Uterus (tissue), 4 donors: ENCODE measurements around the gene IL5RA. TPM values are rescaled to one million over a fixed set of nuclear protein-coding genes. Genes with fewer than 3 reads are reported as not detected.

Source experiments
- DNase-seq, 2 donors: peaks; one replicate each; pipeline ENCODE4 v3.0.0-alpha.2; 2019 to 2020
- H3K27ac ChIP-seq, 2 donors: fragments of 200-600 bp; sonication (generic); 1 replicate in 1 of 2; 2 replicates in 1 of 2; pipeline ENCODE4 v1.5.1; 2016 to 2018
- H3K27me3 ChIP-seq, 2 donors: fragments of 200-600 bp; sonication (generic); one replicate each; pipeline ENCODE4 v1.5.1; 2018 to 2019; ENCODE audit warnings: control low read depth in 1 of 2
- H3K36me3 ChIP-seq, 2 donors: fragments of 200-600 bp; sonication (generic); one replicate each; pipeline ENCODE4 v1.5.1; 2019; ENCODE audit warnings: control low read depth in 1 of 2
- H3K4me1 ChIP-seq, 2 donors: fragments of 200-600 bp; sonication (generic); one replicate each; pipeline ENCODE4 v1.5.1; 2018 to 2019; ENCODE audit warnings: control low read depth in 1 of 2
- H3K4me3 ChIP-seq, 2 donors: fragments of 200-600 bp; sonication (generic); 1 replicate in 1 of 2; 2 replicates in 1 of 2; pipeline ENCODE4 v1.5.1; 2018 to 2019; ENCODE audit warnings: mild to moderate bottlenecking in 1 of 2
- H3K9me3 ChIP-seq, 2 donors: fragments of 200-600 bp; sonication (generic); one replicate each; pipeline ENCODE4 v1.5.1; 2019; ENCODE audit warnings: control low read depth in 1 of 2
- POLR2A ChIP-seq, 2 donors: fragments of 450-650 bp; IDR thresholded peaks; one replicate each; pipeline ENCODE4 v1.6.1; 2016; ENCODE audit warnings: antibody characterized with exemption in 2 of 2, mild to moderate bottlenecking in 1 of 2, moderate library complexity in 1 of 2
- intact Hi-C: fragments of 100-400 bp; cut with DNase I; formaldehyde crosslinking; loops from one replicate; pipeline ENCODE4 v1.15.1; 2023; ENCODE audit warnings: low total_unique reads
- total RNA-seq, 4 donors: library from RNA; depleted of rRNA in 3 of 4; stranded (reverse); fragments of >200 nt in 3 of 4; gene quantifications; one replicate each; pipeline versions ENCODE4 v1.1.0 to v1.2.4, GENCODE V29; 2014 to 2023
- TF ChIP-seq, protein P1 (sequence below), 4 experiments: fragments of 200-600 bp in 2 of 4; fragments of 450-650 bp in 2 of 4; sonication (generic) in 2 of 4; IDR thresholded peaks; one replicate each; pipeline ENCODE4 v1.5.1; 2016 to 2019; ENCODE audit warnings: antibody characterized with exemption in 4 of 4, mild to moderate bottlenecking in 2 of 4, moderate library complexity in 1 of 4
- donor health status: DM: yes; HTN: yes; CAD: no.

Gene IL5RA
- total RNA-seq, 4 donors from 2014 or later = under 0.01 to 3.6 (median 0.64) TPM; not detected in 1

DNA sequence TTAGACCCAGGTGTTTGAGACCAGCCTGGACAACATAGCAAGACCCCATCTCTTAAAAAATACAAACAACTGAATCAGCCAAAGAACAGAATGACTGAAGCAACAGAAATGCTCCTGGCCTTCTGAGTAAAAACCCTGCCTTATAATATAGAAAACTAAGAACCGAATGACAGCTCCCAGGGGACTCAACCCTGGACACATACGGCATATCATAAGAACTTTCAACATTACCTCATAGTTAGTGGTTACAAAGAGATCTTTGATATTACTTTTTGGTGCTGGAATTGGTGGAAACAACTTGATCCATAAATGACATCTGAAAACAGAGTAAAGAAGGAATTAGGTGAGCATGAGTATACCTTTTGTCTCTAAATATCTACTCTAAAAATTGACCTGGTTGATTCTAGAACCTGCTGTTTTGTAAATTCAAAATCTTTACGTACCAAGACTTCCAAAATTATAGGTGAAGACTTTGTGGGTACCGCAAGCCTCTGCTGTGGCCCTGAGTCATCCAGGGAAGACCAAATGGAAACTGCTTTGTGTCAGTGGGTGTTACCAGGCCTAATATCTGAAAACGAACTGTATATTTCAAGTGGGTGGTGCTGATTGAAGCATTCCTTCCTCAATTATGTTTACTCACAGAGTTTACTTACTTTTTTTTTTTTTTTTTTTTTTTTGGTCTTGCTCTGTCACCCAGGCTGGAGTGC lies 35.5 kb downstream of the IL5RA start:
- H3K27me3 ChIP-seq = no peaks in the 10 kb centered on the region
- H3K4me3 ChIP-seq = no peak overlapping the region
- intact Hi-C loops = no loop called here
- no peak for DNase-seq
- no peaks in the 10 kb centered on the region for H3K4me1 ChIP-seq
- no peak overlapping the region for H3K27ac ChIP-seq
- H3K36me3 ChIP-seq = no peaks in the 10 kb centered on the region
- TF ChIP-seq, protein P1, sequence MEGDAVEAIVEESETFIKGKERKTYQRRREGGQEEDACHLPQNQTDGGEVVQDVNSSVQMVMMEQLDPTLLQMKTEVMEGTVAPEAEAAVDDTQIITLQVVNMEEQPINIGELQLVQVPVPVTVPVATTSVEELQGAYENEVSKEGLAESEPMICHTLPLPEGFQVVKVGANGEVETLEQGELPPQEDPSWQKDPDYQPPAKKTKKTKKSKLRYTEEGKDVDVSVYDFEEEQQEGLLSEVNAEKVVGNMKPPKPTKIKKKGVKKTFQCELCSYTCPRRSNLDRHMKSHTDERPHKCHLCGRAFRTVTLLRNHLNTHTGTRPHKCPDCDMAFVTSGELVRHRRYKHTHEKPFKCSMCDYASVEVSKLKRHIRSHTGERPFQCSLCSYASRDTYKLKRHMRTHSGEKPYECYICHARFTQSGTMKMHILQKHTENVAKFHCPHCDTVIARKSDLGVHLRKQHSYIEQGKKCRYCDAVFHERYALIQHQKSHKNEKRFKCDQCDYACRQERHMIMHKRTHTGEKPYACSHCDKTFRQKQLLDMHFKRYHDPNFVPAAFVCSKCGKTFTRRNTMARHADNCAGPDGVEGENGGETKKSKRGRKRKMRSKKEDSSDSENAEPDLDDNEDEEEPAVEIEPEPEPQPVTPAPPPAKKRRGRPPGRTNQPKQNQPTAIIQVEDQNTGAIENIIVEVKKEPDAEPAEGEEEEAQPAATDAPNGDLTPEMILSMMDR (IDR thresholded peaks at IDR 0.05) = no peak
- TF ChIP-seq POLR2A (IDR thresholded peaks at IDR 0.05) = no peak
- H3K9me3 ChIP-seq = no peaks in the 10 kb centered on the region

DNA sequence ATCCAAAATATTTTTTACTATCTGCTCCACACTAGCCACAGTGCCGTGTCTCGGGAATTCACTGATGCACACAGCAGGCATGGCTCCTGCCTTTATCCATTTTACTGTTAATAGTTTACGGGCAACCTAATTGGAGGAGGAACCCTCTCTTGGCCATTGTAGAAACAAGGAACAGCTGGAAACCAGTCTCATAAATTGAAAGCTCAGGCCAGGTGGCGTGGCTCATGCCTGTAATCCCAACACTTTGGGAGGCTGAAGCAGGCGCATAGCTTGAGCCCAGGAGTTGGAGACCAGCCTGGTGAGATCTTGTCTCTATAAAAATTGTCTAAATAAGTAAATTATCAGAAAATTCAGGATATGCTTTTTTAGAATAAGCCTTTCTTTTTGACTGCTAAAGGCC lies 39.0 kb downstream of the IL5RA start:
- Histone ChIP-seq H3K4me1 (no peaks in the 10 kb centered on the region), H3K27ac (no peak overlapping the region), H3K36me3 (no peaks in the 10 kb centered on the region), H3K9me3 (no peaks in the 10 kb centered on the region), H3K27me3 (no peaks in the 10 kb centered on the region), H3K4me3 (no peak overlapping the region)
- TF ChIP-seq POLR2A (IDR thresholded peaks at IDR 0.05) = no peak
- TF ChIP-seq, protein P1 (IDR thresholded peaks at IDR 0.05) = no peak
- intact Hi-C loops = no loop called here
- no peak for DNase-seq

DNA sequence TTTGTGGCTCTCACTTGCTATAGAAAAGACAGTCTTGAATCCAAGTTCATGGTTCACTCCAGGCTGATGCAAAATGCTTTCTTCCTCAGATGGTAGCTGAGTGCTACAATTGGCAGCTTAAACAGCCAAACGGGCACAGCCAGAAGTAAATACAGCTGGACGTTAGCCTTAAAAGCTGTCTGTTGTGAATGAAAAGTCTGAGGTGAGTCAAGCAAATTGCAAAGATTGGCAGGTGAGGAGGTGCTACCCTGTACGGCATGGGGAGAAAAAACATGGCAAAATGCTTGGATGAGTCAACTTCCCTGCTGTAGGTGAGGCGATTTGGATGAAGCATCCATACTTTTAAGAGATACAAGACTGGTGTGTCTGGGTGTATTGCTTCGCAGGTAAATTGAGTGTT lies 40.5 kb downstream of the IL5RA start:
- no peak overlapping the region for H3K27ac ChIP-seq
- intact Hi-C loops = no loop called here
- H3K36me3 ChIP-seq = no peaks in the 10 kb centered on the region
- TF ChIP-seq POLR2A (IDR thresholded peaks at IDR 0.05) = no peak
- TF ChIP-seq, protein P1 (IDR thresholded peaks at IDR 0.05) = no peak
- H3K9me3 ChIP-seq = no peaks in the 10 kb centered on the region
- no peaks in the 10 kb centered on the region for H3K4me1 ChIP-seq
- no peak for DNase-seq
- H3K4me3 ChIP-seq = no peak overlapping the region
- H3K27me3 ChIP-seq = no peaks in the 10 kb centered on the region

DNA sequence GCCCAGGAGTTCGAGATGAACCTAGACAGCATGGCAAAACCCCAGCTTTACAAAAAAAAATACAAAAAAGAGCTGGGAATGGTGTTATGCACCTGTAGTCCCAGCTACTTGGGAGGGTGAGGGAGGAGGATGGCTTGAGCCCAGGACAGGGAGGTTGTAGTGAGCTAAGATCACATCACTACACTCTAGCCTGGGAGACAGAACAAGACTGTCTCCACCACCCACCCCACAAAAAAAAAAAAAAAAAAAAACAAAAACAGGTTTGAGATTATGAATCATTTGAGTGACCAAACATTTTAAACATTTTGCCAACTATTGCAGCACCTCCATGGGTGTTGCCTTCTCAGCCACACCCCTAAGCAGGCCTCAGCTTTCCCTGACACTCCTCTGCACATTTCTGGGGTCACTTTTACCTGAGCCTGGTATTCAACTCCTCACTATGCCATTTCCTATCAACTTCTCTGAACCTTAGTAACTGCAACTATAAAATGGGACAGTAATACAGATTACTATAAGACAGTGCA lies 41.8 kb downstream of the IL5RA start:
- no peak for TF ChIP-seq POLR2A (IDR thresholded peaks at IDR 0.05)
- TF ChIP-seq, protein P1 (IDR thresholded peaks at IDR 0.05) = no peak

DNA sequence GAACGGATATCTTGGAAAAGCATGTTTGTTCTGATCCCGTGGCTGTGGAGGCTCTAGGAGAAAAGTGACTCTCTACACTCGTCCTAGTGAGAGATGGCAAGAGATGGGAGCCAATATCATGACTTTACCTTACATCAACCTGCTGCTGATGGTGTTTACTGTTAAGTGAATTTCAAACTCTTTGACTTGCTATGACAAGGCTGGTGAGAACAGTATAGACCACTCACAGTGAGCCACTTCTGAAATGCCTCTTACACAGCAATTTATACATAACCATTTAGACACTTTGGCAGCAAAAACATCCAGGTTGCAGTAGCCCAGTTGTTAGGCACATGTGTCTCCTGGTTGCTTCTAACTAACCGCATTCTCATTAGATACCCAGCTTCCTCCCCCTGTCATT lies 43.3 kb downstream of the IL5RA start:
- Histone ChIP-seq H3K27me3 (no peaks in the 10 kb centered on the region), H3K36me3 (no peaks in the 10 kb centered on the region), H3K4me3 (no peak overlapping the region), H3K27ac (no peak overlapping the region), H3K9me3 (no peaks in the 10 kb centered on the region), H3K4me1 (no peaks in the 10 kb centered on the region)
- intact Hi-C loops = no loop called here
- no peak for DNase-seq
- no peak for TF ChIP-seq POLR2A (IDR thresholded peaks at IDR 0.05)

More for the DNA sequence above, 41.8 kb downstream of the IL5RA start:
- H3K9me3 ChIP-seq = no peaks in the 10 kb centered on the region
- no peaks in the 10 kb centered on the region for H3K27me3 ChIP-seq
- DNase-seq = no peak
- no peak overlapping the region for H3K4me3 ChIP-seq
- intact Hi-C loops = no loop called here
- H3K27ac ChIP-seq = no peak overlapping the region
- no peaks in the 10 kb centered on the region for H3K4me1 ChIP-seq
- H3K36me3 ChIP-seq = no peaks in the 10 kb centered on the region
